Mammary epithelial cell (primary cell): Measurements from ENCODE around the gene KLK13.

Source experiments
- CTCF ChIP-seq, 2 donors: IDR thresholded peaks in 1 of 2; conservative IDR thresholded peaks in 1 of 2; 2 replicates each; pipeline ENCODE4 v1.5.1; 2011 to 2012; ENCODE audit warnings: inconsistent platforms in 2 of 2, low read length in 2 of 2, mild to moderate bottlenecking in 2 of 2, control low read depth in 1 of 2, low read depth in 1 of 2; ENCODE audit not compliant: insufficient read depth in 1 of 2; ENCODE audit errors: extremely low read depth in 1 of 2
- EZH2 ChIP-seq: IDR thresholded peaks from 2 replicates; pipeline ENCODE4 v1.6.1; 2012; ENCODE audit warnings: low read length, inconsistent platforms, borderline replicate concordance

- TF ChIP-seq CTCF (conservative IDR thresholded peaks at IDR 0.05 in 1 of 2, IDR thresholded peaks at IDR 0.05 in 1 of 2; ENCODE audit: extremely low read depth in 1 of 2, insufficient read depth in 1 of 2, low read depth in 1 of 2, low read length in 2 of 2) (no peak), EZH2 (no peak)
These were observed 38.1 kb upstream of the KLK13 start for GRCh38 chr19:51102991-51103390.
